Neuronal stem cell (in vitro differentiated cells): ENCODE results near the gene MKLN1.

Source experiments
- DNase-seq: peaks from one replicate; pipeline ENCODE4 v3.0.0-alpha.2; 2013; ENCODE audit warnings: low spot score
- H2AFZ ChIP-seq: one replicate; pipeline ENCODE4 v1.6.1; 2013; ENCODE audit warnings: mild to moderate bottlenecking, low read length, inconsistent platforms
- H2AK5ac ChIP-seq: 2 replicates; pipeline ENCODE4 v1.6.1; 2013; ENCODE audit warnings: low read depth, mild to moderate bottlenecking, inconsistent platforms, low read length, moderate library complexity, mixed read lengths
- H2BK120ac ChIP-seq: 2 replicates; pipeline ENCODE4 v1.6.1; 2013; ENCODE audit warnings: low read depth, mild to moderate bottlenecking, inconsistent platforms, low read length, moderate library complexity, mixed read lengths
- H2BK12ac ChIP-seq: one replicate; pipeline ENCODE4 v1.6.1; 2013; ENCODE audit warnings: low read length, inconsistent platforms
- H2BK15ac ChIP-seq: 2 replicates; pipeline ENCODE4 v1.6.1; 2013; ENCODE audit warnings: mild to moderate bottlenecking, low read length, inconsistent platforms, mixed read lengths
- H2BK5ac ChIP-seq: one replicate; pipeline ENCODE4 v1.6.1; 2013; ENCODE audit warnings: inconsistent platforms, mild to moderate bottlenecking, low read length, moderate library complexity
- H3K14ac ChIP-seq: one replicate; pipeline ENCODE4 v1.6.1; 2013; ENCODE audit warnings: low read length, inconsistent platforms
- H3K18ac ChIP-seq: 2 replicates; pipeline ENCODE4 v1.6.1; 2013; ENCODE audit warnings: low read length, inconsistent platforms
- H3K23ac ChIP-seq: 2 replicates; pipeline ENCODE4 v1.6.1; 2013; ENCODE audit warnings: low read depth, mild to moderate bottlenecking, mixed read lengths, low read length, inconsistent platforms; ENCODE audit not compliant: poor library complexity
- H3K27ac ChIP-seq: replicated peaks from 3 replicates; pipeline ENCODE4 v1.5.1; 2013; ENCODE audit warnings: low read length, inconsistent platforms
- H3K27me3 ChIP-seq, 3 experiments: 2 replicates each; pipeline ENCODE4 v1.6.1; 2013; ENCODE audit warnings: low read length in 3 of 3, mild to moderate bottlenecking in 2 of 3, inconsistent platforms in 1 of 3, low read depth in 1 of 3, mixed read lengths in 1 of 3, moderate library complexity in 1 of 3; ENCODE audit not compliant: control insufficient read depth in 3 of 3, insufficient read depth in 3 of 3
- H3K36me3 ChIP-seq, 2 donors: replicated peaks in 1 of 2; 2 replicates each; pipeline ENCODE4 v1.6.1; 2013; ENCODE audit warnings: low read length in 2 of 2; ENCODE audit not compliant: control insufficient read depth in 2 of 2, insufficient read depth in 2 of 2
- H3K4ac ChIP-seq: 2 replicates; pipeline ENCODE4 v1.6.1; 2013; ENCODE audit warnings: inconsistent platforms, mild to moderate bottlenecking, low read length, moderate library complexity
- H3K4me1 ChIP-seq, 2 donors: 1 replicate in 1 of 2; 2 replicates in 1 of 2; pipeline ENCODE4 v1.6.1; 2013; ENCODE audit warnings: low read length in 2 of 2, low read depth in 1 of 2; ENCODE audit not compliant: control insufficient read depth in 2 of 2, insufficient read depth in 1 of 2
- H3K4me2 ChIP-seq: one replicate; pipeline ENCODE4 v1.6.1; 2013; ENCODE audit warnings: mild to moderate bottlenecking, low read length, inconsistent platforms; ENCODE audit not compliant: insufficient read depth, poor library complexity, severe bottlenecking
- H3K4me3 ChIP-seq, 2 donors: 2 replicates each; pipeline ENCODE4 v1.5.1; 2013; ENCODE audit warnings: low read length in 2 of 2, mild to moderate bottlenecking in 2 of 2, inconsistent platforms in 1 of 2, moderate library complexity in 1 of 2
- H3K79me1 ChIP-seq: one replicate; pipeline ENCODE4 v1.6.1; 2013; ENCODE audit warnings: low read depth, mild to moderate bottlenecking, inconsistent platforms, low read length, moderate library complexity
- H3K9ac ChIP-seq: one replicate; pipeline ENCODE4 v1.6.1; 2013; ENCODE audit warnings: mild to moderate bottlenecking, low read depth, low read length, inconsistent platforms; ENCODE audit not compliant: poor library complexity
- H3K9me3 ChIP-seq, 2 donors: replicated peaks in 1 of 2; 2 replicates each; pipeline versions ENCODE3 to v1.6.1; 2013; ENCODE audit warnings: low read length in 2 of 2, mild to moderate bottlenecking in 2 of 2, inconsistent platforms in 1 of 2, low read depth in 1 of 2, mixed read lengths in 1 of 2, moderate library complexity in 1 of 2; ENCODE audit not compliant: control insufficient read depth in 2 of 2, insufficient read depth in 1 of 2
- H4K8ac ChIP-seq: one replicate; pipeline ENCODE4 v1.6.1; 2013; ENCODE audit warnings: low read depth, mild to moderate bottlenecking, inconsistent platforms, low read length, moderate library complexity
- H4K91ac ChIP-seq: one replicate; pipeline ENCODE4 v1.6.1; 2013; ENCODE audit warnings: low read length, low read depth, mild to moderate bottlenecking, inconsistent platforms; ENCODE audit not compliant: poor library complexity
- WGBS, 2 donors: extraction: QIAGEN DNeasy Blood & Tissue Kit; methylation state at CpG; one replicate each; pipeline ENCODE4 v1.1.7; 2013; ENCODE audit warnings: missing lambda C conversion rate in 2 of 2, mixed read lengths in 1 of 2; ENCODE audit not compliant: insufficient read length in 2 of 2, insufficient replicate concordance in 1 of 2; ENCODE audit errors: extremely low coverage in 2 of 2; 5-methylcytosine and 5-hydroxymethylcytosine counted together

Gene MKLN1

GRCh38 chr7:131403322-131403721, 75.6 kb downstream of the MKLN1 start:
- Histone ChIP-seq H3K9me3 (peaks cover 0 to 25% of the 10 kb centered on the region in 2 donors), H3K4me2 (no peak overlapping the region), H3K18ac (no peak overlapping the region), H2AFZ (no peak overlapping the region), H3K27ac (no peak overlapping the region), H2BK120ac (no peak overlapping the region), H3K9ac (no peak overlapping the region), H3K36me3 (peaks cover 5 to 69% of the 10 kb centered on the region in 2 donors), H4K8ac (no peak overlapping the region), H3K4ac (no peak overlapping the region), H3K79me1 (no peaks in the 10 kb centered on the region), H2BK5ac (no peak overlapping the region), H4K91ac (no peak overlapping the region), H3K4me1 (no peaks in the 10 kb centered on the region), H2AK5ac (no peak overlapping the region), H2BK15ac (no peak overlapping the region), H3K14ac (no peak overlapping the region), H3K4me3 (no peak overlapping the region), H3K23ac (no peak overlapping the region), H3K27me3 (no peaks in the 10 kb centered on the region), H2BK12ac (no peak overlapping the region)
- DNase-seq, result no peak
- no CpG with 5 or more reads among the region's 2 CpGs for WGBS, 2 donors

DNA sequence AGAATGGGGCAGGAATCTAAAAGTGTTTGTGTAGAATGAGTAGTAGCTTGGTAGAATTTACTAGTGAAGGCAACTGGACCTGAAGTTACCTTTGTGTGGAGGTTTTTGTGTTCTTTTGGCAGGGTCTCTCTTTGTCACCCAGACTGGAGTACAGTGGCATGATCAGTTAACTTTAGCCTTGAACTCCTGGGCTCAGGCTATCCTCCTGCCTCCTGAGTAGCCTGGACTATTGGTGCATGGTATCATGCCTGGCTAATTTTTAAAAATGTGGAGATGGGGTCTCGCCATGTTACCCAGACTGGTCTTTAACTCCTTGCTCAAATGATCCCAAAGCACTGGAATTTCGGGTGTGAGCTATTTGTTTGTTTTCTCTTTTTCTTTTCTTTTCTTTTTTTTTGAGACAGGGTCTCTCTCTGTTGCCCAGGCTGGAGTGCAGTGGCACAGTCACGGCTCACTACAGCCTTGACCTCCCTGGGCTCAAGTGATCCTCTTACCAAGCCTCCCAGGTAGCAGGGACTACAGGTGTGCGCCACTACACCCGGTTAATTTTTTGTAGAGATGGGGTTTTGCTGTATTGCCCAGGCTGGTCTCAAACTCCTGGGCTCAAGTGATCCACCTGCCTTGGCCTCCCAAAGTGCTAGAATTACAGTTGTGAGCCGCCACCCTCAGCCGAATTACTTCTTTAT, 76.7 kb downstream of the MKLN1 start:
- H2BK5ac ChIP-seq, result no peak overlapping the region
- no peaks in the 10 kb centered on the region for H3K27me3 ChIP-seq
- no peak overlapping the region for H3K23ac ChIP-seq
- no peak for DNase-seq
- no peak overlapping the region for H2AFZ ChIP-seq
- H3K4me3 ChIP-seq, result no peak overlapping the region
- H3K4me1 ChIP-seq, result no peaks in the 10 kb centered on the region
- H3K14ac ChIP-seq, result no peak overlapping the region
- H3K9me3 ChIP-seq, result peaks cover 0 to 25% of the 10 kb centered on the region in 2 donors
- no peak overlapping the region for H4K8ac ChIP-seq
- peaks cover 2 to 58% of the 10 kb centered on the region in 2 donors for H3K36me3 ChIP-seq
- H3K79me1 ChIP-seq, result no peaks in the 10 kb centered on the region
- no peak overlapping the region for H3K18ac ChIP-seq
- no peak overlapping the region for H4K91ac ChIP-seq
- no peak overlapping the region for H3K27ac ChIP-seq
- WGBS, 2 donors, result no CpG with 5 or more reads among the region's 7 CpGs
- H3K4me2 ChIP-seq, result no peak overlapping the region
- H3K4ac ChIP-seq, result no peak overlapping the region
- H2BK120ac ChIP-seq, result no peak overlapping the region
- no peak overlapping the region for H2AK5ac ChIP-seq
- no peak overlapping the region for H3K9ac ChIP-seq
- H2BK12ac ChIP-seq, result no peak overlapping the region
- H2BK15ac ChIP-seq, result no peak overlapping the region

DNA sequence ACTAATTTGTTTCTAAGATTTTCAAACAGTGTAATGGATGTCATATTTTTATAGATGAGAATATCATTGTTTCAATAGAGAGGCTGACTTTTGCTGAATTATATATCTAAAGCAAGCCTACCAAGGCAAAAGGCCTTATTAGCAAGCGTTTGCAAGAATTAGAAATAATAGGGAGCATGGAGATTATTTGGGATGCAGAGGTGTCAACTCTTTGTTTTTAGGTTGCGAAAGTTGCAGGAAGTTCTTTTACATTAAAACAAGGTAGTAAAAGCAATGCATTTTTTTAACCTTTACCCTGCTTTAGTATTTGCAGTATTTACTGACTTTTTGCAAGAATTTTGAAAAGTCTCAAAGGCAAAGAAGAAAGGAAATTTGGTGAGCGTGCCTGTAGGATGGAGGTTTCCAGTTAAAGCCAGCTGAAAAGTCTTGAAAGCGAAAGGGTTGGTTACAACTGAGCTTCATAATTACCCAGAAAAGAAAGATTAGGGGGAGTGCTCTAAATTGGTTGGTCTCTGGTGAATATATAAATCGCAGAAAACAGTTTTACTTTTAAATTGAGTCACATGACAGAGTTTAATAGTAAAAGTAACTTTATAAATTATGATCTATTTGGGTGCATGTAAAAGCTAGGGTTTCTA, 81.6 kb downstream of the MKLN1 start:
- Histone ChIP-seq H3K27ac (no peak overlapping the region), H2AK5ac (no peak overlapping the region), H3K36me3 (peaks cover 0 to 49% of the 10 kb centered on the region in 2 donors), H3K79me1 (no peaks in the 10 kb centered on the region), H3K27me3 (no peaks in the 10 kb centered on the region), H2BK15ac (no peak overlapping the region), H3K9me3 (peaks cover 0 to 2% of the 10 kb centered on the region in 2 donors), H2BK5ac (no peak overlapping the region), H2BK12ac (no peak overlapping the region), H2AFZ (no peak overlapping the region), H4K91ac (no peak overlapping the region), H3K4me1 (no peaks in the 10 kb centered on the region), H3K4ac (no peak overlapping the region), H3K18ac (no peak overlapping the region), H4K8ac (no peak overlapping the region), H2BK120ac (no peak overlapping the region), H3K14ac (no peak overlapping the region), H3K23ac (no peak overlapping the region), H3K9ac (no peak overlapping the region), H3K4me3 (no peak overlapping the region), H3K4me2 (no peak overlapping the region)
- no peak for DNase-seq
- WGBS, 2 donors, result no CpG with 5 or more reads among the region's 5 CpGs

DNA sequence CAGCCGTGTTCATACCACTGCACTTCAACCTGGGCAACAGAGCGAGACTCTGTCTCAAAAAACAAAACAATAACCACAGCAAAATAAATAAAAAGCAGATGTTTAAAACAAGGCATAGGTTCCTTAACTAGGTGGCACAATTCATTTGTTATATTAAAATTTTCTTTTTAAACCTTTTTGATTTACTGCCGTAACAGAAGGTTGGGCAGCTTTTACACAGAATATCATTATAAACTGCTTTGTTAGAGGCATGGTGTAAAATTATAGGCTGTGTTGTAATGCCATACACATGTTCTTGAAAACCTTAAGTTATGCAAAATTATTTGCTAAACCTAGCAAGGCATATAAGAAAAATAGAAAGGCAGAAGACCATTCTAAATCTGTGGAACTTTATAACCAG, 84.4 kb downstream of the MKLN1 start:
- no peaks in the 10 kb centered on the region for H3K9me3 ChIP-seq
- peaks cover 1 to 71% of the 10 kb centered on the region in 2 donors for H3K36me3 ChIP-seq
- no CpG with 5 or more reads among the region's 3 CpGs for WGBS, 2 donors

More for the DNA sequence above, 84.4 kb downstream of the MKLN1 start:
- Histone ChIP-seq H2BK12ac (no peak overlapping the region), H3K18ac (no peak overlapping the region), H3K14ac (no peak overlapping the region), H3K4me2 (no peak overlapping the region), H2BK15ac (no peak overlapping the region), H2AK5ac (no peak overlapping the region), H3K4me3 (no peak overlapping the region), H2BK120ac (no peak overlapping the region), H4K8ac (no peak overlapping the region), H4K91ac (no peak overlapping the region), H2BK5ac (no peak overlapping the region), H3K27me3 (no peaks in the 10 kb centered on the region), H3K23ac (no peak overlapping the region), H3K79me1 (no peaks in the 10 kb centered on the region), H3K27ac (no peak overlapping the region), H3K9ac (no peak overlapping the region), H2AFZ (no peak overlapping the region), H3K4me1 (no peaks in the 10 kb centered on the region), H3K4ac (no peak overlapping the region)
- no peak for DNase-seq
